Astrocyte of the cerebellum (primary cell): Measurements from ENCODE around the gene KCNK4.

Experiments used
- DNase-seq: peaks from one replicate; pipeline ENCODE4 v3.0.0-alpha.2; 2011; ENCODE audit warnings: low read depth
- H3K4me3 ChIP-seq: 2 replicates; pipeline ENCODE4 v1.5.1; 2011; ENCODE audit warnings: mild to moderate bottlenecking, low read depth, low read length, moderate library complexity
- CTCF ChIP-seq: IDR thresholded peaks from 2 replicates; pipeline ENCODE4 v1.5.1; 2012; ENCODE audit warnings: low read length, low read depth, moderate library complexity, mild to moderate bottlenecking; ENCODE audit errors: missing control alignments
- in situ Hi-C: cut with HindIII; loops from 2 replicates; pipeline ENCODE4 v1.10.0; 2017; ENCODE audit warnings: low sequenced_read_pairs

Gene KCNK4

GRCh38 chr11:64253481-64253880, 37.6 kb upstream of the KCNK4 start:
- no peak for TF ChIP-seq CTCF
- DNase-seq = no peak
- in situ Hi-C loops = no loop called here
- H3K4me3 ChIP-seq = no peak overlapping the region

DNA sequence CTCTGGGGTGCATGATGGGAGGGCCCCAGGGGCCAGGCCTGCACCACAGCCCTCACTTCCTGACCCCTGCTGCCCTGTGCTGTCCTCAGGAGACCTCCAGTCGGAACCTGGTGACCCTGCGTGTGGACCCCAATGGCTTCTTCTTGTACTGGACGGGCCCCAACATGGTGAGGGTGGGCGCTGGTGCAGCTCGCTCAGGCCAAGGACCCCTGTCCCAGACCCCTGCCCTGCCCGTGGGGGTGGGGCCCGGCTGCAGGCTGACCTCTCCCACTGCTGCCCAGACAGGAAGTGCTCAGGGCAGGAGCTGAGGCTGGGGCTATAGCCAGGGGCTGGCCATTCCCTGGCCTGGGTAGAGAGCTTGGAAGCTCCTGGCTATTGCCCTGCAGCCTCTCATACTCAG, 36.8 kb upstream of the KCNK4 start:
- DNase-seq = no peak
- H3K4me3 ChIP-seq = no peak overlapping the region
- no peak for TF ChIP-seq CTCF
- in situ Hi-C loops = no loop called here

GRCh38 chr11:64255135-64256128, 35.7 kb upstream of the KCNK4 start:
- TF ChIP-seq CTCF = no peak
- in situ Hi-C loops = no loop called here
- DNase-seq = no peak
- no peak overlapping the region for H3K4me3 ChIP-seq

DNA sequence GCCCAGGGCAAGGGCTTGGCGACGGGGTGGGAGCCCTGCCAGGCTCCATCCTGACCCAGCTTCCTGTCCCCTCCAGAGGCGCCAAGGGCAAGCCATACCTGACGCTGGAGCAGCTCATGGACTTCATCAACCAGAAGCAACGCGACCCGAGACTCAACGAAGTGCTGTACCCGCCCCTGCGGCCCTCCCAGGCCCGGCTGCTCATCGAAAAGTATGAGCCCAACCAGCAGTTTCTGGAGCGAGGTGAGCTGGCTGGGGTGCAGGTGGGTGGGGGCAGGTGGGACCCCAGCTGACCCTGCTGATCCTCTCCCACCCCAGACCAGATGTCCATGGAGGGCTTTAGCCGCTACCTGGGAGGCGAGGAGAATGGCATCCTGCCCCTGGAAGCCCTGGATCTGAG, 34.8 kb upstream of the KCNK4 start:
- in situ Hi-C loops = no loop called here
- no peak for TF ChIP-seq CTCF

DNA sequence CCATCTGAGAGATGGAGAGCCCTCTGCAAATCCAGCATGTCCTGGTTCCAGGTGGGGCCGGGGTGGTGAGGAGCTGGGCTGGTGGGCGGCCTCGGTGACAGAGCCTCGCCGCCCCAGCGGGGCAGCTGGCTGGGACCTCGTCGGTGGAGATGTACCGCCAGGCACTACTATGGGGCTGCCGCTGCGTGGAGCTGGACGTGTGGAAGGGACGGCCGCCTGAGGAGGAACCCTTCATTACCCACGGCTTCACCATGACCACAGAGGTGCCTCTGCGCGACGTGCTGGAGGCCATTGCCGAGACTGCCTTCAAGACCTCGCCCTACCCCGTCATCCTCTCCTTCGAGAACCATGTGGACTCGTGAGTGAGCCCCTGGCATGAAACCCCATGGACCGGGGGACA, 32.7 kb upstream of the KCNK4 start:
- no peak for TF ChIP-seq CTCF
- no peak overlapping the region for H3K4me3 ChIP-seq
- in situ Hi-C loops = no loop called here
- no peak for DNase-seq

More for the DNA sequence above, 34.8 kb upstream of the KCNK4 start:
- H3K4me3 ChIP-seq = no peak overlapping the region
- DNase-seq = no peak

- TF ChIP-seq CTCF = no peak
- no peak for DNase-seq
- in situ Hi-C loops = no loop called here
- H3K4me3 ChIP-seq = no peak overlapping the region
Measured at GRCh38 chr11:64258946-64259532, 32.1 kb upstream of the KCNK4 start.
